ENCODE measurements around the gene SLC45A1.

Gene SLC45A1

DNA sequence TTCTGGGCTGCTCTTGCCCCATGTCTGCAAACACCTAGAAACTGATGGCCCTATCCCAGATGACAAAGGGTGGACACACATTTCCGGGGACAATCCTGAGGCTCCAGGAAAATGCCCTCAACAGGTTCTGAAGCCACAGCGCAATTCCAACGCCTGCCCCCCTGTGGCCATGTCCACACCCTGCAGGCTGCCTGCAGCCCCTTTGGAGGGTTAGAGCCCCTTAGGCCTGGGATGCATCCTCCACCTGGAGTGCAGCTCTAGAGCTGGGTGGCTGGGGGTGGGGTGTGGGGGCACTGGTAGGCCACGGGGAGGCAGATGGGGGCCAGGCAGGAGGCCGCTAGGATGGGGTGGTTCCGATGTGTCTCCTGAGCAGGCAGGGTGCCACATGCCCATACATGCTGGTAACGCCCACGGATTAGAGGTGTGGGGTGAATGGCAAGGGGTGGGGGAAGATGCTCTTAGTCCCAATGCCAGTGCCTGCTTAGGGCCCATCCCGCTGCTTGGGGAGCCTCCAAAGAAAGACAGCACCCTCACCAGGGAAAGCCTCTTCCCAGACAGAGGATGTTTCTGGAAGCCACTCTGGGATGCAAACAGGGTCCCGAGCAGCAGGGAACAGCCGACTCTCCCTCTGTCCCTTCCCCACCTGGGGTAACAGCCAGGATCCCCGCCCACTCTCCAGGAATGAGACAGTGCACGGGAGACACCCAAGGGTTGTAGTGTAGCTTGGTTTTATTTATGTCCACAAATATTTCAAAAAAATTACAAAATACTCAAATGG is 34.0 kb downstream of the SLC45A1 start:
- in situ Hi-C loops (cut with MboI; ENCODE audit: low sequenced_read_pairs): no loop called here

DNA sequence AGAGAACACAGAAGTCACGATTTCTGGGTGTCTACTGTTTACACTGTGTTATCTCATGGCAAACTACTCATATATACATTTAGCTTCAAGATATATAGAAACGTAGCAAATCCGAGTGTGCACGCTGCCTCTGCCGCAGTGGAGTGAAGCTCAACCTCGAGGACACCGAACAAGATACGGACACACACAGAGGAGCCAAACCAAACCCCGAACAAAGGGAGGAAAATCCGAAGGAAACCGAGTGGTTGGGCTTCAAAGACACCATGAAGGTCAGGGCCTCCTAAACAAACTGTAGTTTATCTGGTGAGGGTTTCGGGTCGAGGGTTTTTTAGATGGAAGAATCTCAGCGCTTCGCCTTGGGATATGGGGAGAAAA is 34.5 kb downstream of the SLC45A1 start:
- in situ Hi-C loops (cut with MboI; ENCODE audit: low sequenced_read_pairs): no loop called here

GRCh38 chr1:8352886-8353785 is 35.2 kb downstream of the SLC45A1 start:
- in situ Hi-C loops (cut with MboI; ENCODE audit: low sequenced_read_pairs): no loop called here

GRCh38 chr1:8354038-8354437 is 36.1 kb downstream of the SLC45A1 start:
- in situ Hi-C loops (cut with MboI; ENCODE audit: low sequenced_read_pairs): no loop called here

- in situ Hi-C loops (cut with MboI; ENCODE audit: low sequenced_read_pairs): no loop called here
Measured at GRCh38 chr1:8355439-8356255, 37.7 kb downstream of the SLC45A1 start.

DNA sequence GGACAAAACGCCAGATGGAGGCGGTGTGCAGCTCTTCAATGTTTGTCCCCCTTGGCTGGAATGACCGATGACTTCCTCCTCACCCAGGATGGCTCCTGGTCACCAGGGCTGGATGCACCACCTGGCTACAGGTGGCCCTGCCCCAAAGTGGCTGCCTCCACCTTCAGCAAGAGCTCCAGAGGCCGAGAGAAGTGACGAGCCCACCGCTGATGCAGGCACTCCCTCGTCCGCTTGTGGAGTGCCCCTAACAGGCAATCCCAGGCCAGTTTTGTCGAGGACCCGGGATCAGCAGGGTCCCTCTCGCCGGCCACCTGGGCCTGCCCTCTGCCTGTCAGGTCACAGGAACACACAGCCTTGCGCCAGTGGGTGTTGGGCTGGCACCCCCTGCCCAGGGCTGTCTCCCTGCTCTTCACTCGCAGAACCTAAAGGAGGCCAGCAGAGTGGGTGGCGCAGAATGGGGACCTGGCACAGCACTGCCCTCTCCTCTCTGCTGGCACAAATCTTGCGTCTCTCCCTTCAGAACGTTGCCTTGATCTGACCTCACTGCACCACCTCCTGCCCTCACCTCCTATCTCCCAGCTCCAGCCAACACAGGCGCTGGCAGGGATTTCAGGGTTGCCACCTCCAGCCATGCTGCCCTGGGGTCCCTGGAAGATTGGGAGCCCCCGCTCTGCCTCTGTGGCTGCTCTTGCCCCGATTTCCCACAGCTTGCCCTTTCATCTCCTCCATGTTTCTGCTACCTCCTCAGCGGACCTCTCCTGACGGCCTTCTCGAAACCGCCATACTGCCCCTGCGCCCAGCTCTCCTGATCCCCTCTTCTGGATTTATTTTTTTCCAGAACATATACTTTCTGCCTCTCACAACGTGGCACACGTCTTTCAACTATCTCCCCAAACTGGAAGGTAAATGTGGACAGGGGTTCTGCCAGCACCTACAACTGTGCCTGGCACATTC is 38.6 kb downstream of the SLC45A1 start:
- in situ Hi-C loops (cut with MboI; ENCODE audit: low sequenced_read_pairs): no loop called here

DNA sequence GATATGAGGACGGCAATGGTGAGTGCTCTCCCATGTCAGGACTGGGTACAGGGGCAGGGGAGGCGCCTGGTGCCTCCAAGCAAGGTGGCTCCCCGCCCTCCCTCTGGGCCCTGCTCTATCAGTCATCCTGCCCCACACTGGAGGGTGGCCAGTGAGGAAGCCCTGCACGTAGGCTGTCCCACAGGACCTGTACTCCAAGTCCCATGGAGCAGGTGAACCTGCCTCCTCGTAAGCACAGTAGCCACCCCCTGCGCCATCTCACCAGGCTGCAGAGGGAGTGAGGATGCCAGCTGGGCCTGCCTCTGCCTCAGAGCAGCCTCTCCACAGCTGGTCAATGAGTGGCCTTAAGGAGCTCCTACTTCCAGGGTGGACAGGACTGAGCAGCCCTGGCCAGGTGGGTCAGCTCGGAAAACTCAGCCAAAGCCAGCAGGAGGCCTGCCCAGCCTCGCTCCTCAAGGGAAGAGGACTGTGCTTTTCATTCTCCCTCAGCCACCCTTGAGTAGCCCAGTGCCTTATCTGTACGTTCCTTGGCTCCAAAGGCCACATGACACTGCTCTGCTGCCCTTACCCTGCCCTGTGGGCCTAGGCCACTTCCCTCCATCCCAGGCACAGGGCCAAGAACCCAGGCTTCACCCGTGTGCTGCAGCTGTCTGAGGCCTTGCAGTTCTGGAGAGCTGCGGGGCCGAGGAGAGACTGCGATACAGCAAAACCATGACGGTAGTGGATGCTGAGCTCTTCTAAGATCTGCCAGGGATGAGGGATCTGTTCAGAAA is 39.6 kb downstream of the SLC45A1 start:
- in situ Hi-C loops (cut with MboI; ENCODE audit: low sequenced_read_pairs): no loop called here

- in situ Hi-C loops (cut with MboI; ENCODE audit: low sequenced_read_pairs): no loop called here
Measured at GRCh38 chr1:8358241-8358896, 40.5 kb downstream of the SLC45A1 start.

GRCh38 chr1:8358897-8359616 is 41.1 kb downstream of the SLC45A1 start:
- in situ Hi-C loops (cut with MboI; ENCODE audit: low sequenced_read_pairs): no loop called here

GRCh38 chr1:8359617-8360481 is 41.9 kb downstream of the SLC45A1 start:
- in situ Hi-C loops (cut with MboI; ENCODE audit: low sequenced_read_pairs): no loop called here

DNA sequence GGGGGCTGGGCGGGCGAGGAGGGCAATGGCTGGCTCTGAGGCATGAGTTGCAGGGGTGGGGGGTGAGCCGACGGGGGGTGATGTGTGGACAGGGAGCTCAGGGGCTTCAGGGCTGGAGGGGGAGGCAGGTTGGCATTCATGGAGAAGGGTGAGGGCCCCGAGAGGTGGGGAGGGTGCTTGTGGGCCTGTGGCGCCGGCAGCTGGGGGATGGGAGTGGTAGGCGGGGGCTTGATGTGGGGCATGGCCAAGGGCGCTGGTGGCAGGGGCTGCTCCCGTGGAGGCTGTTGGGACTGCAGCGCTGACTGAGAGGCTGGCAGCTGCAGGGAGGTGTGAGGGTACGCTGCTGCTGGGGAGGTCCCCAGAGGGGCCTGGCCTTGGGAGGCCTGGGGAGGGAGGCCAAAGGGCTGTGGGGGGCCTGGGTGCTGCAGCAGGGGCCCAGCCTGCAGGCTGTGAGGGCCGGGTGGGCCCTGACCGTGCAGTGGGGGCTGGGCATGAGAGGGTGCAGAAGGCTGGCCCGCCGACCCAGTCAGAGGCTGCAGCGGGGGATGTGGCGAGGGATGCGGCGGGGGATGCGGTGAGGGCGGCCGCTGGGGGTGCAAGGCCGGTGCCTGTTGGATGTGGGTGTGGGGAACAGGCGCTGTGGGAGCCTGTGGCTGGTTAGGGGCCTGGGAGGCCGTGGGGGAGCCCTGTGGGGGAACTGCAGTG is 42.7 kb downstream of the SLC45A1 start:
- in situ Hi-C loops (cut with MboI; ENCODE audit: low sequenced_read_pairs): no loop called here

GRCh38 chr1:8361198-8361849 is 43.4 kb downstream of the SLC45A1 start:
- in situ Hi-C loops (cut with MboI; ENCODE audit: low sequenced_read_pairs): no loop called here

DNA sequence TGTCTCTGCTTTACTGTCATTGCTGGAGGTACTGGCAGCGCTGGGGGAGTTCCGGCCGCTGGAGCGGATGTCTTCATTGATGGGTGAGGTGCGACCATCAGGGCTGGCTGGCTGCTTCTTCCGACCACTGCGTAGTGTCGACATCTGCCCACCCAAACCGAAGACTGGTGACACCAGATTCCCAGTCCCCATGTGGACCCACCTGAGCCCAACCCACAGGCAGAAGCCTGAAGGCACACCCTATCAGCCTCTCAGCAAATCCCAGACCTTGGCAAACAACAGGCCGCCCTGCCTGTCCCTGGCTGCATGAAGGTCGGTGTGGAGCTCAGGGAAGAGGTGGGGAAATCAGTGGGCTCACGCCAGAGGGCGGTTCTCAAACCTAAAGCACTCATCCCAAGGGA is 44.8 kb downstream of the SLC45A1 start:
- in situ Hi-C loops (cut with MboI; ENCODE audit: low sequenced_read_pairs): no loop called here

GRCh38 chr1:8363186-8363766 is 45.4 kb downstream of the SLC45A1 start:
- in situ Hi-C loops (cut with MboI; ENCODE audit: low sequenced_read_pairs): no loop called here

DNA sequence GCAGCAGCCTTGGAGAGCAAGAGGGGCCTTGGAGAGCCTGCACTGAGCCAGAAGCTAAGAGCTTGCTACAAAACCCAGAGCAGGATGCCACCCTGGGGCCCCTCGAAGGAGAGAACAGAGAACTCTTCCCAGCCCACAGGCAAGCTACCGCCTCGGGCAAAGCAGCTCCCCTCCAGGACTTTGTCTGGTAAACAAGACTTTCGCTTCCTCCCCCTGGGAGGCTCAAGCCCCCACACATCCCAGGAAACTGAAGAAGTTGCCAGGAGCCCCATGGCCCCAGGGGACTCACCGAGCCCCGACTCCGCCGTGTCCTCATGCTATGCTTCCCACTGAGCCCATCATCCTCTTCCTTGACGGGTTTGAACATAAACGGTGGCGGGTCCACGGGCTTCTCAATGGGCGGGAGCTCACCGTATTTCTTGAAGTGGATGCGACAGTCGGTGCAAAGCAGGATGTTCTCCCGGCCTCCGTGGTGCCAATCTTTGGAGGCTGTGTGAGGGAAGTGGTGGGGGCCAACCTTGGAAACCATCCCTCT is 45.9 kb downstream of the SLC45A1 start:
- in situ Hi-C loops (cut with MboI; ENCODE audit: low sequenced_read_pairs): no loop called here
